Measurements from ENCODE around the gene SEC23B. TPM values are rescaled to one million over a fixed set of nuclear protein-coding genes. Genes with fewer than 3 reads are reported as not detected.

The SEC23B gene
- total and polyA plus RNA-seq, 2 of the 13 experiments (the other 11 are each of a cell fraction or from before 2014, with no cell fraction given), result 114 to 120 TPM

- peak; percentile 2; the same call in 1 of the 2 replicates for TF ChIP-seq AKNA (CRISPR knock-in tag; IDR thresholded peaks at IDR 0.05; ENCODE audit: borderline replicate concordance)
- TF ChIP-seq SOX5 (CRISPR knock-in tag; IDR thresholded peaks at IDR 0.05; ENCODE audit: borderline replicate concordance), result peak; percentile 69
- no peak for TF ChIP-seq FOXA1 (IDR thresholded peaks at IDR 0.05)
- peak; percentile 4; the same call in 1 of the 2 replicates for TF ChIP-seq FOXA1 (CRISPR knock-in tag; IDR thresholded peaks at IDR 0.05)
- peak; percentile 85 for TF ChIP-seq SPEN (CRISPR knock-in tag; IDR thresholded peaks at IDR 0.05; ENCODE audit: low read depth)
- peak; percentile 92 for TF ChIP-seq ZFY (CRISPR knock-in tag; IDR thresholded peaks at IDR 0.05)
- TF ChIP-seq MIER2 (CRISPR knock-in tag; IDR thresholded peaks at IDR 0.05), result peak; percentile 70
- peak; percentile 87 for TF ChIP-seq AGO2 (optimal IDR thresholded peaks at IDR 0.05; ENCODE audit: low read depth, low read length)
- TF ChIP-seq ZUFSP (CRISPR knock-in tag; IDR thresholded peaks at IDR 0.05; ENCODE audit: borderline replicate concordance), result no peak
- 0 out of 2 replicates have a peak, but pooled peaks have one; percentile 49 for TF ChIP-seq PCBP1 (IDR thresholded peaks at IDR 0.05; ENCODE audit: borderline replicate concordance, low read depth, low read length)
- TF ChIP-seq MEIS2 (CRISPR knock-in tag; IDR thresholded peaks at IDR 0.05), result peak; percentile 54; the same call in 1 of the 2 replicates
- no peak for TF ChIP-seq NONO (IDR thresholded peaks at IDR 0.05)
- TF ChIP-seq NONO (CRISPR knock-in tag; conservative IDR thresholded peaks at IDR 0.05), result peak; percentile 92
- peak; percentile 80; the same call in 1 of the 2 replicates for TF ChIP-seq ZNF275 (CRISPR knock-in tag; IDR thresholded peaks at IDR 0.05; ENCODE audit: borderline replicate concordance)
- TF ChIP-seq ZNF337 (CRISPR knock-in tag; IDR thresholded peaks at IDR 0.05; ENCODE audit: borderline replicate concordance, low read depth), result peak; percentile 82; the same call in 1 of the 2 replicates
- TF ChIP-seq, protein P1, sequence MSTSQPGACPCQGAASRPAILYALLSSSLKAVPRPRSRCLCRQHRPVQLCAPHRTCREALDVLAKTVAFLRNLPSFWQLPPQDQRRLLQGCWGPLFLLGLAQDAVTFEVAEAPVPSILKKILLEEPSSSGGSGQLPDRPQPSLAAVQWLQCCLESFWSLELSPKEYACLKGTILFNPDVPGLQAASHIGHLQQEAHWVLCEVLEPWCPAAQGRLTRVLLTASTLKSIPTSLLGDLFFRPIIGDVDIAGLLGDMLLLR (CRISPR knock-in tag; IDR thresholded peaks at IDR 0.05), result peak; percentile 29; the same call in 1 of the 2 replicates
- no peak for TF ChIP-seq ZNF549 (CRISPR knock-in tag; IDR thresholded peaks at IDR 0.05)
These were observed at the start of gene SEC23B (continued) for GRCh38 chr20:18507218-18508191.
